ENCODE measurements around the gene SCN4A.

DNA sequence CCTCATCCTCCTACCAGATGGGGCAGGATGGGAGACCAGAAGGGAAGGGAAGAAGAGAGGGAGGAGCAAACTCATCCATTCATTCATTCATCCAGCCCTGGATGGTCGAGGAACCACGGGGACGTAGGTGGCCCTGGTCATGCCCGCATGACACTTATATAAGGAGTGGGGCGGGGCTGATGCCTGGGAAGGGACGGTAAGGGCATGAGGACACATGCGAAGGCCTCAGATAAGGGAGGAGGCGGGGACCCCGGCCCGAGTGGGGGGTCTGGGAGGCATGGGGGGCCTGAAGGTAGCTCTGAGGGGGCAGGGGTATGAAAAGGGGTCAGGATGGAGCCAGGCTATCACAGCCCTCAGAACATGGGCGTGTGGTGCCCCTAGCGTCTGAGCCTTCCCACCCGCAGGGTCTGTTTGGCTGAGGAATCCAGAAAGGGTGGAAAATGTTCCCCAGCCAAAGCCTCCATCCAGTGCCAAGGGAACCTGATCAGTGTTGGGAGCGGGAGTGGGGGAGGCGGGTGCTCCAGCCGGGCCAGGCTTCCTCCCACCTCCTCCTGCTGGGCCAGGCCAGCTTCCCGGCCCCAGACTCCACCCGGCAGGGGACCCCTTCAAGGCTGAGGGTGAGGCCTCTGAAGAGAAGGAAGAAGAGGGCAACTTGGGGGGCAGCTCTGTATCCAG, 23.0 kb downstream of the SCN4A start:
- TF ChIP-seq CTCF (IDR thresholded peaks at IDR 0.05; ENCODE audit: poor library complexity), result no peak
- no peak for TF ChIP-seq EZH2phosphoT487 (IDR thresholded peaks at IDR 0.05; ENCODE audit: low read depth, severe bottlenecking, unreplicated experiment)
